GM15510 (cell line): ENCODE results near the gene ZMIZ2.

Source experiments
- POLR2A ChIP-seq: IDR thresholded peaks from 3 replicates; pipeline ENCODE4 v1.6.1; 2011; ENCODE audit warnings: borderline replicate concordance; ENCODE audit not compliant: insufficient read length; ENCODE audit errors: extremely low read depth

Gene ZMIZ2

GRCh38 chr7:44762726-44763522, 14.3 kb downstream of the ZMIZ2 start:
- no peak for TF ChIP-seq POLR2A

GRCh38 chr7:44764081-44764480, 15.4 kb downstream of the ZMIZ2 start:
- TF ChIP-seq POLR2A, result no peak

GRCh38 chr7:44764665-44765578, 16.3 kb downstream of the ZMIZ2 start:
- TF ChIP-seq POLR2A, result no peak

GRCh38 chr7:44765579-44766415, 17.1 kb downstream of the ZMIZ2 start:
- no peak for TF ChIP-seq POLR2A

- no peak for TF ChIP-seq POLR2A
Observed at GRCh38 chr7:44766416-44766801, 17.8 kb downstream of the ZMIZ2 start.

GRCh38 chr7:44767134-44767911, 18.7 kb downstream of the ZMIZ2 start:
- TF ChIP-seq POLR2A, result no peak

- TF ChIP-seq POLR2A, result peak; percentile 9
Observed at GRCh38 chr7:44767912-44768627, 19.4 kb downstream of the ZMIZ2 start.

- no peak for TF ChIP-seq POLR2A
Observed at GRCh38 chr7:44768628-44769371, 20.2 kb downstream of the ZMIZ2 start.

GRCh38 chr7:44769376-44769775, 20.7 kb downstream of the ZMIZ2 start:
- TF ChIP-seq POLR2A, result no peak

- no peak for TF ChIP-seq POLR2A
Observed at GRCh38 chr7:44769776-44770294, 21.2 kb downstream of the ZMIZ2 start.

- TF ChIP-seq POLR2A, result peak; percentile 19
Observed at GRCh38 chr7:44771358-44771757, 22.7 kb downstream of the ZMIZ2 start.

GRCh38 chr7:44772440-44772839, 23.8 kb downstream of the ZMIZ2 start:
- no peak for TF ChIP-seq POLR2A
